ENCODE results near the gene EHD4.
A peak's percentile ranks its signal among the peaks of the same experiment; 100 is the strongest.

The EHD4 gene

DNA sequence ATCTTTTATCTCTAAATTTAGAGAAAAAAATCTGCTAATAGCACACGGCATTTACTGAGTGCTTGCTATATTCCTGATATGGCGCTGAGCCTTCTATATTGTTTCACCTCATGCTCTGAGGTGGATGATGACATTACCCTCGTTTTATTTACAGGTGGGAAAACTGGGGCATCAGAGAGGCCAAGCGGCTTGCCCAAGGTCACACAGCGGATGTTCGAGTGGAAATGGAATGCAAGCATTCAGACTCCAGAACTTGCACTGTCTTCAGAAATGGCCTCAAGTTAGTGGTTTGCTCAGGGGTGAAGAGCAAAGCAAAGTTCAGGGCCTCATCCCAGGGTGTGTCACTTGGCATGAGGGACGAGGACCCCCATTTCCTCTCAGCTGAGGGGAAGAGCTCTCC lies 17.3 kb downstream of the EHD4 start:
- no peak for DNase-seq

DNA sequence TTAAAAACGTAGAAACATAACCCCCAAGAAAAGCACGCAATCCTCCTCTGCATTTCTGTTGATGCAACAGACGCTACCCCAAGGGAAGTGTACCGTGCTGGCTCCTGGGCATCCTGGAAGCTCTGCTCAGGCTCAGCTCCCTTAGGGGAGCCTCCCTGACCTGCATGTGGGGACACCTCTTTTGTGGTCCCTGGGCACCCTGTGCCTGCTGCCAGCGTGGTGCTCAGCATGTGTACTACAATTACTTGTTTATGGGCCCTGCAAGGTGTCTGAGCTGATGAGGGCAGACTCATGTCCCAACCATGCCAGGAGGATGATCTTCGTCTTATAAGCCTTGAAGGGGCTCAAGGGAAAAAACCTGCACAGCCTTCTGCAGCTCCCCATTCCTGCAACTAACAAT lies 18.3 kb downstream of the EHD4 start:
- no peak for DNase-seq

- DNase-seq, result no peak
Observed at GRCh38 chr15:41952013-41952563, 20.3 kb downstream of the EHD4 start.

DNA sequence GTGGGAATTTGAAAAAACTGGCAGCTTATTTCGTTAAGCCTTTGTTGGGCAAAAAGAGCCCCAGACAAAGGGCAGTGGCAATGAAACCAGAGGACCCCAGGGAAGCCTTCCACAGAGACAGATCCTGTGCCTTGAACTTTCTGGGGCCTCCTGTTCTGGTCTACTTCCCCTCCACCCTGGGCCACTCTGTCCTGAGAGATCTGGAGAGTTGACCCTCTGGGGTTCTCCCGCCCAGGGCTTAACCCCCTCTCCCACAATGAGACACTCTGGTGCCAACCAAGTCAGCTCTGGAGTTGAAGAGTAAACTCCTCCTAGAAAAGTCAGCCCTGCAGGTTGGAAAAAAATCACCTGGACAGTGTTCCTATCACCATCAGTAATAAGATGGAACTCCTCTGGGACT lies 20.8 kb downstream of the EHD4 start:
- no peak for DNase-seq

DNA sequence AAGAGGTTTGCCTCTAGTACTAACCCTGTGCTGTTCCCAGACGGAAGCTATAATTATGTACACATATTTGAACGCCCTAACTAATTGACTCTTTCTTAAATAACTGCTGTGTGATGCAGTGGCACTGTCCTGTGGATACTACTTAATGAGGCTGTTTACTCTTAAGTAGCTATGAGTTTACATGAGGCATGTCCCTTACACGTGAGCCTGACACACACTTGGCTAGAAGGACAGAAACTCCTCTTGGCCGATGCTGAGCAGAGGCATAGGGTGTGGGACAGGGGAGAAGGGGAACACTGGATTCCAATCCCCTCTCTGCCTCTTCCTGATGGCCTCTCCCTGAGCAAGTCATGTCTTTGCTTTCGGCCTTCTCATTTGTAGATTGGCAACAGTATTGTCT lies 21.9 kb downstream of the EHD4 start:
- no peak for DNase-seq

DNA sequence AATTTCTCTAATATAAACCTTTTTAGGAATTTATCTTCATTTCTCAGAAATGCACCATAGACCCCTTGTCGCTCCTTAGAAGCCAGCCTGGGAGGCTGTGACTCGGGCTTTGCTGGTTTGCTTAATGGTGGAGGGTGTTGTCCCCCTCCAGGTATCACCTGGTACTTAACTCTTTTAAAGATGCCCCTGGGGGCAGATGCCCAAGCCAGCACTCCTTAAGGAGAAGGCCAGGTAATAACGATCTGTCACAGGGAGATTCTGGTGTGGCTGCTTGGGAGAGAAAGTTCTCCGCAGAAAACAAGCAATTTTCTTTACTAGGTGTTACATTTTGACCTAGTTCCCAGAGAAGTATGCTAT lies 22.3 kb downstream of the EHD4 start:
- no peak for DNase-seq

DNA sequence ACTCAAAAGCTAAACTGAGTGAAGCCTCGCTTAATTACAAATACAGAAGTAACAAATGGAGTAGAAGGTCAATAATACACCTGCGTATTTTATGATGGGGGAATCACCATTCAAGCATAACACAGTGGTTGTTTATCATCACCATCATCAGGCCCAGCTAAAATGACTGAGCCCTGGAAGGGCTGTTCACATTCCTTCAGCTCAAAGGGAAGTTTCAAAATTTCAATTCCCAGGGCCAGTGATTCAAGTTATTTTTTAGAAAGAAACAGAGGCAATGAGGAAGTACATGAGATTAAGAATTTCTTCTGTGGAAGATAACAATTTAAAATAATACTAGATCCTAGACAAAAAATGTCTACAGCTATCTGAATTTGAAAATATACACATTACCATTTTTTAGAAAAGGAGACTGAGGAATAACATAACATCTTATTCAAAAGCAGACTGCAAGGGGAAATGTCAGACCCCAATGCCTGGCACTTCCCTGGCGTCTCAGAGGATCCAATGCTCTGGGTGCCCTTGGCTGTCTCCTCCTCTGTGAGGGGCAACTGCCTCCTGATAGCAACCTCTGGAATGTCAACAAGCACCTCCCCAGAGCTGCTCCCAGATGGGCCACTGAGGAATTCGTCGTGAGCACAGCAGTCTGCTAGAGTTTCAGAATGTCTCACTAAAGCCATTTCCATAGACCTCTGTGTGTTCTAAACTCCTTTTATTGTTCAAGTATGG lies 22.8 kb downstream of the EHD4 start:
- DNase-seq, result no peak

GRCh38 chr15:41948490-41948889 lies 23.9 kb downstream of the EHD4 start:
- no peak for DNase-seq

DNA sequence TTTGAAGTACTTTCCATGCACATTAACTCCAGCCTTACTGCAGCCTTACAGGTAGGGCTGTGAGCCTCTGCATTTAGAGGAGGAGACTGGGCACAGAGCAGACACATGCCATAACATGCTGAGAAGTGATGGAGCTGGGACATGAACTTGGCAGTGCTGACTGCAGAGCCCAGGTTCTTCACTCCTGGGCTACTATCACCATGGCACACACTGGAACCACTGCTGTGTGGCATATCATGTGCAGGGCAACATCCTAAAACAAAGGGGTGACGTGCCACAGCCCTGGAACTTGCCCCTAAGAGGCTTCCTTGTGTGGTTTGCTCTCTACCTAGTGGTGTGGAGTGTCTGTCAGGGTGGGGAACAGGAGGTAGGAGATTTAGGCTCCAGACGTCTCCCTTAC lies 25.4 kb downstream of the EHD4 start:
- DNase-seq, result no peak

- no peak for DNase-seq
Observed at GRCh38 chr15:41945731-41946130, 26.6 kb downstream of the EHD4 start.

DNA sequence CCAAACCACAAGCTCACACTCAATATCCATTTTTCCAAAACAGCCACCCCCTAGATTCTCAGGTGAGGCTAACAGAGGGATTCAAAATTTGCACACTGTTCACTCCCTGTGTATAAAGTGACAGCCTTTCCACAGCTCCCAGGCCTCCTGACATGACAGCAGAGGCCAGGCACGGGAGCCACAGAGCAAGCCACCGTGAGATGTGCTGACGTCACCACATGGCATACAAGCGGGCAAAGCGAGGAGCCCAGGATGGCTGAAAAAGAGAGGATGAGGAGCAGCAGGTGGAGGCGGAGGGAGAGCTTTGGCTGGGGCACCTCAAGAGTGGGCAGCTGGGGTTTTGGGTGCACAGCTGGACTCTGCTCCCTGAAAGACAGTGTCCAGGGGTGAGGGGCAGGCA lies 27.1 kb downstream of the EHD4 start:
- no peak for DNase-seq

DNA sequence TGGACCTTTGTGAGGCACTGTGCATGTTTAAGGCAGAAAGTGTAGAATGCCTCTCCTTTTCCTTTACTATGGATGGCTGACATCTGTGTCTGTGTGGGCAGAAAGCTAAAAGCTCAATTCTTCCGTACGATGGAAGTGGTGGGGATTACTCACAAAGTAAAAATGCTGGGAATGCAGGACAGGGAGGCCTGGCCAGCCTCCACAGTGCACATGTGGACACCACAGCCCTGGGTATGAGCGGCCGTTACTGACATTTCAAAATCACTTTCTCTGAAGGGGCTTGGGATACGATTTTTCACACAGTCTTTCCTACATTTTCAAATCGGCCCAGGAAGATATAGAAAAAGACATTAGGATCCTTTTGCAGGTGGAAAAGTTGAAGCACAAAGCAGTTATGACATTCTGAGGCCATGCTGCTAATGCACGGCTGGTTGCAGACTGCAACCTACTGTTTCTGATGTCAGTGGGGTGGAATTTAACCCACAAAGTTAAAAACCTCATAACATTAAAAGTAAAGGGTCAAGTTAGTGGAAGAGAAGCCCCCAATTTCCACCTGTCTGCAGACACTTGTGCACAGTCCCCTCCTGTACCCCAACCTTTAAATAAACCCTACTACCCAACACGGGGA lies 27.9 kb downstream of the EHD4 start:
- no peak for DNase-seq

DNA sequence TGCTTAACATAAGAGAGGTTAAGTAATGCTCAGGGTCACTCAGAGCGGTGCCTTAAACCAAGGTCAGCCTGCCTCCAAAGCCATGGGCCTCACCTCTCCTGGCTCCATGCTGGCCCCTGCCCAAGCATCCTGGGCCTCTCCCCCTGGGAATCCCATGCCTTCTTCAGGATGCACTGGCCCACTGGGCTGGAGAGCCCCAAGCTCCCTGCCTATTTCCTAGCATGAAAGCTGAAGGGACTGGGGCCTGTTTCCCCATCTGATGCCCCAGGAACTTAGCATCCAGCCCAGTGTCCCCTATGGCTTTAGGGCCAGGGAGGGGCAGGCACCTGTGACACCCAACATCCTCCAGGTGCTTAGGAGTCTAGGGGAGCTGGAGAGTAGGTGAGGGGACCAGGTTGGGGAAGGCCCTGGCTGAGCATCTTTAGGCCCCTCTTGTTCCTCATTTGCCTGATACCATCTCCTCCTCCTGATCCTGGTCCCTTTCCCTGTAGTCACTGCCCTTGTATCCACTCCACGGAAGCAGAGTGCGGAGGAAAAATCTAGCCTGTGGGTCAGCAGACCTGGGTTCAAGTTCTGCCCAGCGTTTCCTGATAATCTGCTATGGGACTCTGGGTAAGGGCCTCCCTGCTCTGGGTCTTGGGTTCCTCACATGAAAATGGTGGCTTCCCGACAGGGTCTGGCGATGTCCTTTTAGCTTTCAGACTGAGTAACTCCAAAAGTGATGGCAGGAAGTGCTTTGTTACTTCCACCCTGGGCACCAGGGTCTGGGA lies 28.6 kb downstream of the EHD4 start:
- DNase-seq, result no peak

GRCh38 chr15:41942886-41943285 lies 29.5 kb downstream of the EHD4 start:
- DNase-seq, result no peak

GRCh38 chr15:41941644-41942415 lies 30.5 kb downstream of the EHD4 start:
- no peak for DNase-seq

GRCh38 chr15:41940441-41940857 lies 31.9 kb downstream of the EHD4 start:
- peak; percentile 34 to 59 for DNase-seq

GRCh38 chr15:41939986-41940385 lies 32.4 kb downstream of the EHD4 start:
- DNase-seq, result no peak

- no peak for DNase-seq
Observed at GRCh38 chr15:41937568-41937923, 34.8 kb downstream of the EHD4 start.

DNA sequence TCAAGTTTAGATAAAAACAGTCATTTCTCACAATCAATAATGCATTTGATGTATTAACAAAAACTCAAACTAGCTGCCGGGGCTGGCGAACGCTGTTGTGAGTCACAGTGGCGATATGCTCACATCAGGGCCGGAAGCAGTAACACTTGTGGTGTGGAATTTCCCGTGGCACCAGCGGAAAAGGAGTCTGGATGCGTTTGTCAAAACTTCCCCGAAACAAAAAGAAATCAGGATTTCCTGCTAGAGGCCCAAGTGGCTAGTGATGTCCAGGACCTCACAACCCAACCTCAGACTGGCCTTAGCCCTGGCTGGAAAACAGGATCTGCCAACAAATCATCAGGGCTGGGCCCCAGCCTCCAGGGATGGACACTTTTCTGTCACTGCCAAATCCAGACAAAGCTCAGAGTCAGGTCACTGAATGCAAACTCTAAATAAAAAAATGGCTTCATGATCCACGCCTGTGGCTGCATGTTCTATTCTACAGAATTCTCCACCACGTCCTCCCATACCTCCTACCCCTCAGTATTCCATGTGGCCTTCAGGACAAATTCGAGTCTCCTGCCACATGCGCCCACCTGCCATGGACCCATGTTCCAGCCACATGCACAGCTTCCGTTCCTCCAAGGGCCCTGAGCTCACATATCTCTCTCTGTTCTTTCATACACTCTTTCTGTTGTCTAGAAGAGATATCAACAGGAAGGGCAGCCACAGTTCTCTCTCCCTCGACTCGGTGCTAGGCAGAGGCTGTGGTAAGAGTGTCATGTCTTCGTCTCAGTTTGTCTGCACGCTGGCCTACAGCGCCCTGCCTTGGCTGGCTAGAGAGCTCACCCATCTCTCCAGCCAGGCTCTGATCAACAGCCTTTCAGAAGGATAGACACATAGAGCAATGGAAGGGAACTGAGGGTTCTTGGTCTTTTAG lies 35.4 kb downstream of the EHD4 start:
- DNase-seq, result peak; percentile 66 to 68

GRCh38 chr15:41936155-41936554 lies 36.2 kb downstream of the EHD4 start:
- DNase-seq, result no peak

- DNase-seq, result peak in 1 of 2 donors; percentile 16
Observed at GRCh38 chr15:41935566-41936020, 36.8 kb downstream of the EHD4 start.

DNA sequence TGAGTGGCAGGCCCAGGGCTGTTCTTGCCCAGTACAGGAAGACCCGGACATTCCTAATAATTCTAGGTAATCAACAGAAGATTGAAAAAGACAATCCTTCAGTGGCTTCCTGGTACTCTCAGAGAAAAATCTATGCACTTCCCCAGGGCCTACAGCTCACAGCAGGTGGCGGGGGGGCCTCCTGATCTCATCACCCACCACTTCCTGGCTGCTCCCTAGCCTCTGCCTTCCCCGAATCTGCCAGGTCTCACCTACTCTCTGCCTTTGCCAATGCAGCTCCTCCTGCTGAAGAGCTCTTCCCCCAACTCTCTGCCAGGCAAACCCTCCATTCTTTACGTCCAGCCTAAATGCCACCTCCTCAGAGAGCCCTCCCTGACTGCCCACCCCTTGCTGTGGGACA lies 37.5 kb downstream of the EHD4 start:
- peak; percentile 48 to 55 for DNase-seq

Measured in stimulated activated CD4-positive, alpha-beta T cell treated with anti-CD3 and anti-CD28 coated beads, Interleukin-2, amount 100 ng/mL, for 48 hours (primary cell).